GM04503 (cell line): ENCODE data around the gene LMAN2L.

ENCODE experiments used
- DNase-seq: peaks from one replicate; pipeline ENCODE4 v3.0.0-alpha.2; 2012; ENCODE audit warnings: low read depth

LMAN2L gene

GRCh38 chr2:96760036-96760985 lies 20.4 kb upstream of the LMAN2L start, which contains the start of gene CNNM4:
Gene CNNM4, plus strand, starts transcription at chr2:96760902. Its CDS starts 98 bp downstream, at chr2:96761000.
- DNase-seq = no peak

- no peak for DNase-seq
Measured at GRCh38 chr2:96759548-96759947, 19.7 kb upstream of the LMAN2L start.

GRCh38 chr2:96758987-96759386 lies 19.1 kb upstream of the LMAN2L start:
- no peak for DNase-seq

- no peak for DNase-seq
Measured at GRCh38 chr2:96757477-96757860, 17.6 kb upstream of the LMAN2L start.

- DNase-seq = no peak
Measured at GRCh38 chr2:96756788-96757476, 17.1 kb upstream of the LMAN2L start.

- no peak for DNase-seq
Measured at GRCh38 chr2:96754317-96754716, 14.5 kb upstream of the LMAN2L start.

- DNase-seq = no peak
Measured at GRCh38 chr2:96753661-96754282, 13.9 kb upstream of the LMAN2L start.

GRCh38 chr2:96751800-96752199 lies 11.9 kb upstream of the LMAN2L start:
- no peak for DNase-seq

- no peak for DNase-seq
Measured at GRCh38 chr2:96747061-96747617, 7.3 kb upstream of the LMAN2L start.

- DNase-seq = no peak
Measured at GRCh38 chr2:96739076-96739632, 710 bp downstream of the LMAN2L start.

- DNase-seq = no peak
Measured at GRCh38 chr2:96737831-96738230, 2.0 kb downstream of the LMAN2L start.

- DNase-seq = no peak
Measured at GRCh38 chr2:96737251-96737650, 2.6 kb downstream of the LMAN2L start.

GRCh38 chr2:96734880-96735583 lies 4.8 kb downstream of the LMAN2L start:
- DNase-seq = no peak

GRCh38 chr2:96733931-96734330 lies 5.9 kb downstream of the LMAN2L start:
- no peak for DNase-seq

GRCh38 chr2:96730212-96730611 lies 9.7 kb downstream of the LMAN2L start:
- no peak for DNase-seq

GRCh38 chr2:96729748-96730147 lies 10.1 kb downstream of the LMAN2L start:
- DNase-seq = no peak

GRCh38 chr2:96727431-96727830 lies 12.4 kb downstream of the LMAN2L start:
- no peak for DNase-seq

- DNase-seq = no peak
Measured at GRCh38 chr2:96726131-96726530, 13.7 kb downstream of the LMAN2L start.

- no peak for DNase-seq
Measured at GRCh38 chr2:96716388-96716787, 23.5 kb downstream of the LMAN2L start.

GRCh38 chr2:96715658-96716057 lies 24.2 kb downstream of the LMAN2L start:
- no peak for DNase-seq

- no peak for DNase-seq
Measured at GRCh38 chr2:96710985-96711384, 28.9 kb downstream of the LMAN2L start.
